Transverse colon (tissue), 4 donors: ENCODE measurements around the gene TMCC3.

Source experiments
- CTCF ChIP-seq, 5 experiments: fragments of 200-600 bp in 3 of 5; fragments of 450-650 bp in 2 of 5; sonication (generic) in 3 of 5; IDR thresholded peaks; 1 replicate in 2 of 5; 2 replicates in 3 of 5; pipeline ENCODE4 v1.5.1; 2016 to 2017; ENCODE audit warnings: antibody characterized with exemption in 5 of 5, inconsistent platforms in 3 of 5, mild to moderate bottlenecking in 2 of 5, moderate library complexity in 1 of 5
- POLR2AphosphoS5 ChIP-seq, 3 donors: sonication (generic); formaldehyde crosslinking; IDR thresholded peaks; one replicate each; pipeline ENCODE4 v1.6.1; 2016; ENCODE audit warnings: antibody characterized with exemption in 3 of 3

- TF ChIP-seq CTCF (IDR thresholded peaks at IDR 0.05) (no peak), POLR2AphosphoS5 (IDR thresholded peaks at IDR 0.05) (no peak)
Measured at GRCh38 chr12:94698578-94698977, 48.2 kb upstream of the TMCC3 start.
